Gastrocnemius medialis (tissue), 4 donors: ENCODE data around the gene PRODH. TPM values are rescaled to one million over a fixed set of nuclear protein-coding genes. Genes with fewer than 3 reads are reported as not detected.
A peak's percentile ranks its signal among the peaks of the same experiment; 100 is the strongest.
"Not testable (repeated sequence)": the region's sequence is repeated elsewhere in the genome, so short reads cannot be mapped to it uniquely, and the experiment has no call there.

Experiments used
- ATAC-seq, 2 donors: fragments of 150-250 bp; one replicate each; pipeline ENCODE4 v1.9.1; 2016
- DNase-seq, 2 donors: peaks; one replicate each; pipeline ENCODE4 v3.0.0-alpha.2; 2019
- H3K27ac ChIP-seq, 4 donors: fragments of 200-600 bp; sonication (generic); 1 replicate in 1 of 4; 2 replicates in 3 of 4; pipeline ENCODE4 v1.5.1; 2016 to 2018; ENCODE audit warnings: mild to moderate bottlenecking in 2 of 4, moderate library complexity in 1 of 4
- H3K27me3 ChIP-seq, 3 donors: fragments of 200-600 bp; sonication (generic) in 2 of 3; 1 replicate in 1 of 3; 2 replicates in 2 of 3; pipeline versions ENCODE4 v1.5.1 to v1.6.0; 2016 to 2019; ENCODE audit warnings: mild to moderate bottlenecking in 1 of 3, moderate library complexity in 1 of 3
- H3K36me3 ChIP-seq, 2 donors: fragments of 200-600 bp; sonication (generic) in 1 of 2; one replicate each; pipeline ENCODE4 v1.5.1; 2017 to 2018
- H3K4me1 ChIP-seq, 2 donors: fragments of 200-600 bp; sonication (generic) in 1 of 2; one replicate each; pipeline ENCODE4 v1.5.1; 2016 to 2017; ENCODE audit warnings: mild to moderate bottlenecking in 2 of 2
- H3K4me3 ChIP-seq, 4 donors: fragments of 200-600 bp; sonication (generic) in 3 of 4; 1 replicate in 1 of 4; 2 replicates in 3 of 4; pipeline ENCODE4 v1.5.1; 2016 to 2019; ENCODE audit warnings: mild to moderate bottlenecking in 2 of 4
- H3K9me3 ChIP-seq, 3 donors: fragments of 200-600 bp; sonication (generic) in 2 of 3; 1 replicate in 1 of 3; 2 replicates in 2 of 3; pipeline ENCODE4 v1.5.1; 2016 to 2019
- POLR2A ChIP-seq, 2 donors: fragments of 450-650 bp; IDR thresholded peaks; one replicate each; pipeline ENCODE4 v1.6.1; 2017; ENCODE audit warnings: antibody characterized with exemption in 2 of 2, mild to moderate bottlenecking in 2 of 2, moderate library complexity in 2 of 2
- in situ Hi-C, 4 donors: fragments of 200-750 bp; cut with MboI; loops; one replicate each; pipeline versions ENCODE4 v1.15.0 to v1.8.0; 2017; ENCODE audit warnings: low sequenced_read_pairs in 4 of 4
- intact Hi-C: fragments of 100-400 bp; cut with DNase I; formaldehyde crosslinking; loops from one replicate; pipeline ENCODE4 v1.15.1; 2023; ENCODE audit warnings: low total_unique reads
- total RNA-seq, 4 donors: library from RNA; depleted of rRNA; stranded (reverse); fragments of >200 nt; gene quantifications; one replicate each; pipeline versions ENCODE4 v1.1.0 to v1.2.3, GENCODE V29; 2016
- TF ChIP-seq, protein P1 (sequence below), 5 experiments: fragments of 450-650 bp in 3 of 5; fragments of 200-600 bp in 2 of 5; sonication (generic) in 2 of 5; IDR thresholded peaks in 4 of 5; conservative IDR thresholded peaks in 1 of 5; 1 replicate in 4 of 5; 2 replicates in 1 of 5; pipeline ENCODE4 v1.5.1; 2016 to 2019; ENCODE audit warnings: antibody characterized with exemption in 5 of 5, mild to moderate bottlenecking in 3 of 5, moderate library complexity in 3 of 5

PRODH gene
- total RNA-seq, 4 donors from 2014 or later, result 7.1 to 74.9 (median 14.4) TPM

DNA sequence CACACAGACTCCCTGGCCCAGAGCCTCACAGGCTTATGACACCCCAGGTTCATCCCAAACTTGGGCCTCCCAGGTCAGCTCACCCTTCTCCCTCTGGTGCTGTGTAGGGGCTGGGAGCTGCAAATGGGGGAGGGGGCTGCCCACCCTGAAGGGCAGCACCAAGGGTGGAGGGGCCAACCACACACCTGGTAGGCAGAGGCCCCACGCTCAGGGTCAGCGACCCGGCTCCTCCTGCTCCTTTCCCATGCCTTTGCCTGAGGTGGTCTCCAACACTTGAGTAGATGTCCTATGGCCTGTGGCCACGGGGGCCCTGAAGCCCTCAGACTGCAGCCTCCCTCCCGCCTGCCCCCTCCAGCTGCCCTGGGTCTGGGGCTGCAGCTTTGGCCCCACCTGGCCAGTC is 26.5 kb downstream of the PRODH start:
- ATAC-seq (no peak), DNase-seq (no peak)
- no peaks in the 10 kb centered on the region for H3K36me3 ChIP-seq
- no peaks in the 10 kb centered on the region for H3K27me3 ChIP-seq
- H3K27ac ChIP-seq, result peak overlapping the region in 2 of 4 donors; percentile 54 to 61
- TF ChIP-seq POLR2A (IDR thresholded peaks at IDR 0.05), result no peak
- TF ChIP-seq, protein P1, sequence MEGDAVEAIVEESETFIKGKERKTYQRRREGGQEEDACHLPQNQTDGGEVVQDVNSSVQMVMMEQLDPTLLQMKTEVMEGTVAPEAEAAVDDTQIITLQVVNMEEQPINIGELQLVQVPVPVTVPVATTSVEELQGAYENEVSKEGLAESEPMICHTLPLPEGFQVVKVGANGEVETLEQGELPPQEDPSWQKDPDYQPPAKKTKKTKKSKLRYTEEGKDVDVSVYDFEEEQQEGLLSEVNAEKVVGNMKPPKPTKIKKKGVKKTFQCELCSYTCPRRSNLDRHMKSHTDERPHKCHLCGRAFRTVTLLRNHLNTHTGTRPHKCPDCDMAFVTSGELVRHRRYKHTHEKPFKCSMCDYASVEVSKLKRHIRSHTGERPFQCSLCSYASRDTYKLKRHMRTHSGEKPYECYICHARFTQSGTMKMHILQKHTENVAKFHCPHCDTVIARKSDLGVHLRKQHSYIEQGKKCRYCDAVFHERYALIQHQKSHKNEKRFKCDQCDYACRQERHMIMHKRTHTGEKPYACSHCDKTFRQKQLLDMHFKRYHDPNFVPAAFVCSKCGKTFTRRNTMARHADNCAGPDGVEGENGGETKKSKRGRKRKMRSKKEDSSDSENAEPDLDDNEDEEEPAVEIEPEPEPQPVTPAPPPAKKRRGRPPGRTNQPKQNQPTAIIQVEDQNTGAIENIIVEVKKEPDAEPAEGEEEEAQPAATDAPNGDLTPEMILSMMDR (IDR thresholded peaks at IDR 0.05 in 4 of 5, conservative IDR thresholded peaks at IDR 0.05 in 1 of 5), result no peak
- intact Hi-C loops, result no loop called here
- no peak overlapping the region for H3K4me3 ChIP-seq
- in situ Hi-C loops, result no loop called here
- H3K9me3 ChIP-seq, result no peaks in the 10 kb centered on the region
- H3K4me1 ChIP-seq, result no peaks in the 10 kb centered on the region

DNA sequence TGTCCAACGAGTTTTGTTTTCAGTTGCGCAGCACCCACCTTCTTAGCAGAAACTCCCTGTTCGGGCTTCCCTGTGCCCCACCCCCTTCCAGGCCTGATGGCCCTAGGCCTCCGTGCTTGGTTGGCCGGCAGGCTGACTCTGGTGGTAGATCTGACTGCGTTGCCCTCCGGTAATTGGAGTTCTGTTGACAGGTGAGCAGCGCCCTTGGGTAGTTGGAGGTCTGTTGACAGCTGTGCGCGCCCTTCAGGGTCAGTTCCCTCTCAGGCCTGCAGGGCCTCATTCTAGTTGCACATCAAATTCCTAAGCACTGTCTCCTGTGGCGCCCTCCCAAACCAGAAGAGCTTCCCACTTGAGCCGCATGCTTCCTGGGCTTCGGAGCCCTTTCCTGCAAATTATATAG is 29.2 kb downstream of the PRODH start:
- DNase-seq (no peak), ATAC-seq (peak; percentile 48 to 52)
- H3K9me3 ChIP-seq, result no peaks in the 10 kb centered on the region
- H3K4me1 ChIP-seq, result no peaks in the 10 kb centered on the region
- no peaks in the 10 kb centered on the region for H3K36me3 ChIP-seq
- in situ Hi-C loops (no loop called here), intact Hi-C loops (no loop called here)
- no peak for TF ChIP-seq POLR2A (IDR thresholded peaks at IDR 0.05)
- TF ChIP-seq, protein P1 (IDR thresholded peaks at IDR 0.05 in 4 of 5, conservative IDR thresholded peaks at IDR 0.05 in 1 of 5), result no peak
- H3K4me3 ChIP-seq, result peak overlapping the region in 1 of 4 donors; percentile 25
- H3K27me3 ChIP-seq, result no peaks in the 10 kb centered on the region
- peak overlapping the region in 3 of 4 donors; percentile 56 to 61 (median 60) for H3K27ac ChIP-seq

DNA sequence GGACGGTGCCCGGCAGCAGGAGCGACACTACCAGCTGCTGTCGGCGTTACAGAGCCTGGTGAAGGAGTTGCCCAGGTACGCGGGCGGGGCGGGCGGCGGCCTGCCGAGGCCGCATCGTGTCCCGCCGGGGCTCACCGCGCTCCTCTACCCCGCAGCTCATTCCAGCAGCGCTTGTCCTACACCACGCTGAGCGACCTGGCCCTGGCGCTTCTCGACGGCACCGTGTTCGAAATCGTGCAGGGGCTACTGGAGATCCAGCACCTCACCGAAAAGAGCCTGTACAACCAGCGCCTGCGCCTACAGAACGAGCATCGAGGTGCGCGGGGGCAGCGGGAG is 29.7 kb downstream of the PRODH start:
- DNase-seq, intact Hi-C loops, H3K36me3 ChIP-seq, H3K27me3 ChIP-seq, H3K4me1 ChIP-seq, H3K4me3 ChIP-seq, in situ Hi-C loops, H3K27ac ChIP-seq, H3K9me3 ChIP-seq: not testable (repeated sequence)
- peak; percentile 20 to 39 for ATAC-seq

DNA sequence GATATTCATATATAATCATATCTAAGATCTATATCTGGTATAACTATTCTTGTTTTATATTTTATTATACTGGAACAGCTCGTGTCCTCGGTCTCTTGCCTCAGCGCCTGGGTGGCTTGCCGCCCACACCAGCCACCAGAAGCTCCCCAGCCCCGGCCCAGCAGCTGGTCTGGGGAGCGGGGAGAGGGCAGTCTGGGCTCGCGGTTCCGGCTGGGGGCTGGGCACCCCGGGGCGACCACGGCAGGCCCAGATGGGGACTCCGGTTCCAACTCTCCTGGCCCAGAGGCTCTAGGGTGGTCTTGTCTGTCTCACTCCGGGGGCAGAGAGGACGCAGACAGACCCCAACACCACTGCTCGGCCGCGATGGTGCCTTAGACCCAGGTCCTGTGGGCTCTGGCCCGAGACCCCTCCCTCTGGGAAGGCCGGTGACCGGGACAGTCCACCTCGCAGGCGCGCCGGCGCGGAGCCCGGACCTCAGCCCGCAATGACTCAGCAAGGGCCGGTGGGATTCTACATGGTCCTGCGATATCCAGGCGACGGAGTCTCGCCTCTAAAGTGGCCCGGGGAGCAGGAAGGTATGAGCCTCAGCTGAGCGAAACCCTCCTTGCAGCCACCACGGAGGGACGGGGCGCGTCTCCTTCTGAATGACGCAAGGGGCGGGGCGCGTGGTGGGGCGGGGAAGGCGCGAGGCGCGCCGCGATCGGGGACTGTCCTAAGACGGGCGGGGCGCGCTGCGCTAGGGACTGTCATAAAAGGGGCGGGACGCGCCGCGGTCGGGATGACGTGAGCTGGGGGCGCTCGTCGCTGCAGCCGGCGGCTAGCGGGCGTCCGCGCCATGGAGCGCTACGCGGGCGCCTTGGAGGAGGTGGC is 30.3 kb downstream of the PRODH start, which contains the start of gene DGCR6:
DGCR6 (plus strand) TSS at position 781 of the 870 bp plus-strand sequence; CDS start at position 836, 55 bp downstream.
- peak within 1 kb of the TSS in 1 of 4 donors; percentile 35 for H3K4me3 ChIP-seq
- DNase-seq (no peak), ATAC-seq (peak; percentile 56 to 78)
- no peaks in the 10 kb centered on the region for H3K27me3 ChIP-seq
- TF ChIP-seq, protein P1 (IDR thresholded peaks at IDR 0.05 in 4 of 5, conservative IDR thresholded peaks at IDR 0.05 in 1 of 5), result no peak
- no peak for TF ChIP-seq POLR2A (IDR thresholded peaks at IDR 0.05)
- H3K9me3 ChIP-seq, result no peaks in the 10 kb centered on the region
- H3K36me3 ChIP-seq, result no peaks in the 10 kb centered on the region
- intact Hi-C loops, result no loop called here
- H3K27ac ChIP-seq, result peak within 1 kb of the TSS in 3 of 4 donors; percentile 72 to 75 (median 74)
- in situ Hi-C loops, result no loop called here
- no peaks in the 10 kb centered on the region for H3K4me1 ChIP-seq

DNA sequence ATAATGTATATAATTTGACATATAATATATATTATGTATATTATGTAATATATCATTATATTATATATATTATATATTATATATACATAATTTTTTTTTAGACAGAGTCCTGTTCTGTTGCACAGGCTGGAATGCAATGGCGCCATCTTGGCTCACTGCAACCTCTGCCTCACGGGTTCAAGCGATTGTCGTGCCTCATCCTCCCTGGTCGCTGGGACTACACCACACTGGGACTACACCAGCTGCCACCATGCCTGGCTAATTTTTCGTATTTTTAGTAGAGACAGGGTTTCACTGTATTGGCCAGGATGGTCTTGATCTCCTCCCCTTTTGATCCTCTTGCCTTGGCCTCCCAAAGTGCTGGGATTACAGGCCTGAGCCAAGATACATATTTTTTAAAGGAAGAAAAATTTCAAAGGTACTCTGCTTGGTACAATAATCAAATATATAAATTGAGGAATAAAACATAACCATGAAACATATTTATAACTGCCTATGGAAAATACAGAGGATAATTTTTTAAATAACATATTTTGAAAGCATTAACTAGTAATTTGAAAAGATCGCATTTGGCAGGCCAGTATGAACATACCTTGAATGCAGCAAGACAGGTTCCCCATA is 39.9 kb downstream of the PRODH start:
- DNase-seq, H3K4me1 ChIP-seq, H3K9me3 ChIP-seq, intact Hi-C loops, H3K27ac ChIP-seq, H3K36me3 ChIP-seq, H3K4me3 ChIP-seq, H3K27me3 ChIP-seq, ATAC-seq, in situ Hi-C loops: not testable (repeated sequence)

DNA sequence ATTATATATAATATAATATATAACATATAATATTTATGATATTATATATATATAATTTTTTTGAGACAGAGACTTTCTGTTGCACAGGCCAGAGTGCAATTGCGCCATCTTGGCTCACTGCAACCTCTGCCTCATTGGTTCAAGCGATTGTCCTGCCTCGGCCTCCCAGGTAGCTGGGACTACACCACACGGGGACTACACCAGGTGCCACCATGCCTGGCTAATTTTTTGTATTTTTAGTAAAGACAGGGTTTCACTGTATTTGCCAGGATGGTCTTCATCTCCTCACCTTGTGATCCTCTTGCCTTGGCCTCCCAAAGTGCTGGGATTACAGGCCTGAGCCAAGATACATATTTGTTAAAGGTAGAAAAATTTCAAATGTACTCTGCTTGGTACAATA is 42.3 kb downstream of the PRODH start:
- H3K27ac ChIP-seq, intact Hi-C loops, H3K27me3 ChIP-seq, H3K4me3 ChIP-seq, ATAC-seq, H3K9me3 ChIP-seq, H3K4me1 ChIP-seq, in situ Hi-C loops, H3K36me3 ChIP-seq, DNase-seq: not testable (repeated sequence)

DNA sequence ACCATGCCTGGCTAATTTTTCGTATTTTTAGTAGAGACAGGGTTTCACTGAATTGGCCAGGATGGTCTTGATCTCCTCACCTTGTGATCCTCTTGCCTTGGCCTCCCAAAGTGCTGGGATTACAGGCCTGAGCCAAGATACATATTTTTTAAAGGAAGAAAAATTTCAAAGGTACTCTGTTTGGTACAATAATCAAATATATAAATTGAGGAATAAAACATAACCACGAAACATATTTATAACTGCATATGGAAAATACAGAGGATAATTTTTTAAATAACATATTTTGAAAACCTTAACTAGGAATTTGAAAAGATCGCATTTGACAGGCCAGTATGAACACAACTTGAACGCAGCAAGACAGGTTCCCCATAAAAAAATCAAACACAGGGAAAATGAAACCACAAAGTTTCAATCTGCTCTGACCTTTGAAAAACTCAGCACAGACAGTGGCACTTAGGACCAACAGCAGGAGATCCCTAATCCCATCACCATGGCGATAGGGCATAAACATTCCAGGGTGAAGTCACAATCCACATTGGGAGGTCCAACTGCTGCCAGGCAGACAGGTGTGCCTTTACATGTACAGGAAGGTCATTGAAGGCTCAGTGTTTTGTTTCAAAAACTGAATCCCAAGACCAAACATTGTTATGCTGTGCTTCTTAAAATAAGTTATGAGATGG is 45.4 kb downstream of the PRODH start:
- H3K4me1 ChIP-seq, H3K27me3 ChIP-seq, H3K4me3 ChIP-seq, H3K27ac ChIP-seq, H3K36me3 ChIP-seq, DNase-seq, in situ Hi-C loops, H3K9me3 ChIP-seq, intact Hi-C loops: not testable (repeated sequence)
- peak in 1 of 2 donors; percentile 56 for ATAC-seq
